HUES48 (cell line): ENCODE results near the gene CBL.
"Not testable (repeated sequence)": the region's sequence is repeated elsewhere in the genome, so short reads cannot be mapped to it uniquely, and the experiment has no call there.

ENCODE experiments used
- H3K27ac ChIP-seq: one replicate; pipeline ENCODE4 v1.7.0; 2013; ENCODE audit warnings: low read depth, low read length, inconsistent platforms
- H3K27me3 ChIP-seq: 2 replicates; pipeline ENCODE4 v1.6.1; 2013; ENCODE audit warnings: mild to moderate bottlenecking, low read length; ENCODE audit not compliant: control insufficient read depth, insufficient read depth
- H3K36me3 ChIP-seq: 2 replicates; pipeline ENCODE4 v1.6.1; 2013; ENCODE audit warnings: low read length; ENCODE audit not compliant: control insufficient read depth, insufficient read depth
- H3K4me1 ChIP-seq: 2 replicates; pipeline ENCODE4 v1.6.1; 2013; ENCODE audit warnings: mild to moderate bottlenecking, low read length; ENCODE audit not compliant: control insufficient read depth, insufficient read depth
- H3K4me3 ChIP-seq: 2 replicates; pipeline ENCODE4 v1.5.1; 2013; ENCODE audit warnings: mild to moderate bottlenecking, low read depth, low read length
- H3K9ac ChIP-seq: 2 replicates; pipeline ENCODE4 v1.6.1; 2013; ENCODE audit warnings: mild to moderate bottlenecking, low read depth, low read length, moderate library complexity
- H3K9me3 ChIP-seq: 2 replicates; pipeline ENCODE4 v1.6.1; 2013; ENCODE audit warnings: low read length; ENCODE audit not compliant: control insufficient read depth, insufficient read depth

The CBL gene

GRCh38 chr11:119185981-119186634 lies 20.0 kb upstream of the CBL start:
- no peak overlapping the region for H3K9ac ChIP-seq
- no peak overlapping the region for H3K27ac ChIP-seq
- no peaks in the 10 kb centered on the region for H3K27me3 ChIP-seq
- no peak overlapping the region for H3K4me3 ChIP-seq
- no peaks in the 10 kb centered on the region for H3K9me3 ChIP-seq
- no peaks in the 10 kb centered on the region for H3K4me1 ChIP-seq
- H3K36me3 ChIP-seq = no peaks in the 10 kb centered on the region

- no peak overlapping the region for H3K27ac ChIP-seq
- H3K36me3 ChIP-seq = no peaks in the 10 kb centered on the region
- no peak overlapping the region for H3K4me3 ChIP-seq
- no peaks in the 10 kb centered on the region for H3K9me3 ChIP-seq
- H3K27me3 ChIP-seq = no peaks in the 10 kb centered on the region
- H3K9ac ChIP-seq = no peak overlapping the region
- H3K4me1 ChIP-seq = no peaks in the 10 kb centered on the region
Observed at GRCh38 chr11:119187123-119187892, 18.8 kb upstream of the CBL start.

GRCh38 chr11:119188067-119188466 lies 18.1 kb upstream of the CBL start:
- H3K27me3 ChIP-seq = no peaks in the 10 kb centered on the region
- no peak overlapping the region for H3K27ac ChIP-seq
- H3K4me3 ChIP-seq = no peak overlapping the region

GRCh38 chr11:119188887-119189286 lies 17.3 kb upstream of the CBL start:
- no peaks in the 10 kb centered on the region for H3K4me1 ChIP-seq
- H3K4me3 ChIP-seq = no peak overlapping the region
- H3K9me3 ChIP-seq = no peaks in the 10 kb centered on the region
- no peaks in the 10 kb centered on the region for H3K27me3 ChIP-seq
- H3K36me3 ChIP-seq = no peaks in the 10 kb centered on the region
- H3K27ac ChIP-seq = no peak overlapping the region
- H3K9ac ChIP-seq = no peak overlapping the region

More at GRCh38 chr11:119188067-119188466, 18.1 kb upstream of the CBL start:
- H3K4me1 ChIP-seq = no peaks in the 10 kb centered on the region
- H3K9me3 ChIP-seq = no peaks in the 10 kb centered on the region
- no peak overlapping the region for H3K9ac ChIP-seq
- no peaks in the 10 kb centered on the region for H3K36me3 ChIP-seq

- no peak overlapping the region for H3K4me3 ChIP-seq
- no peaks in the 10 kb centered on the region for H3K4me1 ChIP-seq
- H3K9me3 ChIP-seq = no peaks in the 10 kb centered on the region
- H3K27me3 ChIP-seq = no peaks in the 10 kb centered on the region
- no peaks in the 10 kb centered on the region for H3K36me3 ChIP-seq
- H3K9ac ChIP-seq = no peak overlapping the region
- H3K27ac ChIP-seq = no peak overlapping the region
Observed at GRCh38 chr11:119189393-119189792, 16.7 kb upstream of the CBL start.

GRCh38 chr11:119190531-119190930 lies 15.6 kb upstream of the CBL start:
- no peaks in the 10 kb centered on the region for H3K9me3 ChIP-seq
- H3K4me3 ChIP-seq = no peak overlapping the region
- H3K36me3 ChIP-seq = no peaks in the 10 kb centered on the region
- 0 out of 2 replicates have a peak, but pooled peaks cover 4% of the 10 kb centered on the region for H3K4me1 ChIP-seq
- H3K27ac ChIP-seq = no peak overlapping the region
- no peak overlapping the region for H3K9ac ChIP-seq
- H3K27me3 ChIP-seq = no peaks in the 10 kb centered on the region

GRCh38 chr11:119191265-119191664 lies 14.9 kb upstream of the CBL start:
- not testable (repeated sequence) for H3K27me3 ChIP-seq, H3K4me1 ChIP-seq, H3K9me3 ChIP-seq, H3K9ac ChIP-seq, H3K36me3 ChIP-seq, H3K4me3 ChIP-seq, H3K27ac ChIP-seq

- Histone ChIP-seq H3K4me1 (peaks cover 5% of the 10 kb centered on the region; the same call in 1 of the 2 replicates), H3K27ac (no peak overlapping the region), H3K9ac (no peak overlapping the region), H3K9me3 (no peaks in the 10 kb centered on the region), H3K27me3 (no peaks in the 10 kb centered on the region), H3K4me3 (no peak overlapping the region), H3K36me3 (no peaks in the 10 kb centered on the region)
Observed at GRCh38 chr11:119192111-119192510, 14.0 kb upstream of the CBL start.

- H3K27ac ChIP-seq = no peak overlapping the region
Observed at GRCh38 chr11:119193001-119193400, 13.1 kb upstream of the CBL start.

GRCh38 chr11:119193626-119194025 lies 12.5 kb upstream of the CBL start:
- H3K27me3 ChIP-seq = no peaks in the 10 kb centered on the region
- H3K4me3 ChIP-seq = no peak overlapping the region
- no peak overlapping the region for H3K27ac ChIP-seq
- H3K9ac ChIP-seq = no peak overlapping the region
- no peaks in the 10 kb centered on the region for H3K9me3 ChIP-seq
- H3K36me3 ChIP-seq = no peaks in the 10 kb centered on the region
- peaks cover 5% of the 10 kb centered on the region; the same call in 1 of the 2 replicates for H3K4me1 ChIP-seq

More at GRCh38 chr11:119193001-119193400, 13.1 kb upstream of the CBL start:
- Histone ChIP-seq H3K9me3 (no peaks in the 10 kb centered on the region), H3K36me3 (no peaks in the 10 kb centered on the region), H3K4me3 (no peak overlapping the region), H3K27me3 (no peaks in the 10 kb centered on the region), H3K4me1 (peaks cover 5% of the 10 kb centered on the region; the same call in 1 of the 2 replicates), H3K9ac (no peak overlapping the region)

- H3K9me3 ChIP-seq = no peaks in the 10 kb centered on the region
- H3K4me3 ChIP-seq = no peak overlapping the region
- H3K4me1 ChIP-seq = peaks cover 5% of the 10 kb centered on the region; the same call in 1 of the 2 replicates
- H3K27me3 ChIP-seq = no peaks in the 10 kb centered on the region
- H3K9ac ChIP-seq = no peak overlapping the region
- H3K36me3 ChIP-seq = no peaks in the 10 kb centered on the region
- H3K27ac ChIP-seq = no peak overlapping the region
Observed at GRCh38 chr11:119194811-119195440, 11.2 kb upstream of the CBL start.
